ENCODE results near the gene RFK.

The RFK gene

GRCh38 chr9:76412638-76413037 is 18.4 kb upstream of the RFK start:
- DNase-seq (ENCODE audit: low read depth, low spot score), result no peak

- no peak for DNase-seq (ENCODE audit: low read depth, low spot score)
Observed at GRCh38 chr9:76405868-76406267, 11.6 kb upstream of the RFK start.

GRCh38 chr9:76405340-76405739 is 11.1 kb upstream of the RFK start:
- DNase-seq (ENCODE audit: low read depth, low spot score), result no peak

GRCh38 chr9:76404401-76404800 is 10.2 kb upstream of the RFK start:
- DNase-seq (ENCODE audit: low read depth, low spot score), result no peak

GRCh38 chr9:76403352-76403751 is 9.1 kb upstream of the RFK start:
- no peak for DNase-seq (ENCODE audit: low read depth, low spot score)

- DNase-seq (ENCODE audit: low read depth, low spot score), result no peak
Observed at GRCh38 chr9:76401580-76402354, 7.5 kb upstream of the RFK start.

GRCh38 chr9:76401176-76401575 is 7.0 kb upstream of the RFK start:
- no peak for DNase-seq (ENCODE audit: low read depth, low spot score)

- no peak for DNase-seq (ENCODE audit: low read depth, low spot score)
Observed at GRCh38 chr9:76400534-76401096, 6.4 kb upstream of the RFK start.

GRCh38 chr9:76399856-76400255 is 5.6 kb upstream of the RFK start:
- DNase-seq (ENCODE audit: low read depth, low spot score), result no peak

- no peak for DNase-seq (ENCODE audit: low read depth, low spot score)
Observed at GRCh38 chr9:76396597-76396996, 2.4 kb upstream of the RFK start.

- no peak for DNase-seq (ENCODE audit: low read depth, low spot score)
Observed at GRCh38 chr9:76396144-76396543, 1.9 kb upstream of the RFK start.

GRCh38 chr9:76395381-76395780 is 1.2 kb upstream of the RFK start:
- DNase-seq (ENCODE audit: low read depth, low spot score), result no peak

GRCh38 chr9:76394960-76395252 is 680 bp upstream of the RFK start:
- no peak for DNase-seq (ENCODE audit: low read depth, low spot score)

- no peak for DNase-seq (ENCODE audit: low read depth, low spot score)
Observed at GRCh38 chr9:76390656-76391055, 3.6 kb downstream of the RFK start.

- DNase-seq (ENCODE audit: low read depth, low spot score), result no peak
Observed at GRCh38 chr9:76379494-76379893, 14.7 kb downstream of the RFK start.

- no peak for DNase-seq (ENCODE audit: low read depth, low spot score)
Observed at GRCh38 chr9:76378367-76379073, 15.7 kb downstream of the RFK start.

GRCh38 chr9:76377791-76378190 is 16.4 kb downstream of the RFK start:
- no peak for DNase-seq (ENCODE audit: low read depth, low spot score)

- DNase-seq (ENCODE audit: low read depth, low spot score), result no peak
Observed at GRCh38 chr9:76374783-76375559, 19.3 kb downstream of the RFK start.

- no peak for DNase-seq (ENCODE audit: low read depth, low spot score)
Observed at GRCh38 chr9:76373784-76374474, 20.3 kb downstream of the RFK start.

GRCh38 chr9:76373173-76373783 is 20.9 kb downstream of the RFK start:
- no peak for DNase-seq (ENCODE audit: low read depth, low spot score)

GRCh38 chr9:76372336-76372735 is 21.9 kb downstream of the RFK start:
- DNase-seq (ENCODE audit: low read depth, low spot score), result no peak

All from activated CD4-positive, CD25-positive, alpha-beta regulatory T cell treated with anti-CD3 and anti-CD28 coated beads, Interleukin-2, amount 50 U/mL, for 16 hours (primary cell).